Lung (tissue), 12 donors: ENCODE results near the gene C2CD3. TPM values are rescaled to one million over a fixed set of nuclear protein-coding genes. Genes with fewer than 3 reads are reported as not detected.

Experiments
- ATAC-seq: fragments of 200-7000 bp; cut with Tn5 transposase; one replicate; pipeline ENCODE4 v1.9.1; 2020; ENCODE audit warnings: moderate number of reproducible peaks; ENCODE audit not compliant: insufficient read depth, low FRiP score
- DNase-seq, 3 donors: peaks; one replicate each; pipeline ENCODE4 v3.0.0-alpha.2; 2013 to 2017
- H3K27ac ChIP-seq, 2 donors: one replicate each; pipeline ENCODE4 v1.5.1; 2013; ENCODE audit warnings: mild to moderate bottlenecking in 2 of 2, moderate library complexity in 2 of 2, control low read depth in 1 of 2, inconsistent platforms in 1 of 2, low read depth in 1 of 2, low read length in 1 of 2
- H3K27me3 ChIP-seq, 3 donors: one replicate each; pipeline ENCODE4 v1.5.1; 2013; ENCODE audit warnings: low read length in 2 of 3; ENCODE audit not compliant: control insufficient read depth in 3 of 3, insufficient read depth in 3 of 3
- H3K36me3 ChIP-seq, 4 donors: one replicate each; pipeline ENCODE4 v1.5.1; 2013; ENCODE audit warnings: low read length in 4 of 4, mild to moderate bottlenecking in 1 of 4, moderate library complexity in 1 of 4; ENCODE audit not compliant: control insufficient read depth in 4 of 4, insufficient read depth in 4 of 4
- H3K4me1 ChIP-seq, 5 donors: one replicate each; pipeline ENCODE4 v1.5.1; 2013; ENCODE audit warnings: low read length in 5 of 5, mild to moderate bottlenecking in 2 of 5, moderate library complexity in 1 of 5; ENCODE audit not compliant: control insufficient read depth in 5 of 5, insufficient read depth in 5 of 5
- H3K4me3 ChIP-seq: one replicate; pipeline ENCODE4 v1.5.1; 2013; ENCODE audit warnings: mild to moderate bottlenecking, control low read depth, moderate library complexity
- H3K9ac ChIP-seq, 2 donors: one replicate each; pipeline ENCODE4 v1.5.1; 2013; ENCODE audit warnings: low read length in 2 of 2, control low read depth in 1 of 2; ENCODE audit not compliant: insufficient read depth in 1 of 2
- H3K9me3 ChIP-seq, 4 donors: one replicate each; pipeline ENCODE4 v1.5.1; 2013; ENCODE audit warnings: low read length in 3 of 4, mild to moderate bottlenecking in 1 of 4, moderate library complexity in 1 of 4; ENCODE audit not compliant: control insufficient read depth in 4 of 4, insufficient read depth in 3 of 4
- CTCF ChIP-seq: IDR thresholded peaks from 2 replicates; pipeline ENCODE4 v1.5.1; 2012; ENCODE audit warnings: mild to moderate bottlenecking; ENCODE audit errors: control extremely low read depth, extremely low read depth
- WGBS, 2 donors: extraction: QIAGEN DNeasy Blood & Tissue Kit; methylation state at CpG; one replicate each; pipeline ENCODE4 v1.1.7; 2013; 5-methylcytosine and 5-hydroxymethylcytosine counted together
- polyA plus RNA-seq, 2 donors: library from polyadenylated mRNA; stranded (reverse); fragments of 200-250 nt; gene quantifications; one replicate each; pipeline ENCODE4 v1.2.1, GENCODE V29; 2013
- total RNA-seq, 2 donors: library from RNA; depleted of rRNA in 1 of 2; stranded (reverse); fragments of >200 nt in 1 of 2; gene quantifications; one replicate each; pipeline ENCODE4 v1.2.1, GENCODE V29; 2014 to 2021
- donor health status: control.
- donor health status: control.
- donor health status: Bipolar disorder and iron deficiency.
- donor health status: healthy.
- donor health status: DM: yes; HTN: yes; CAD: no.

C2CD3 gene
- total and polyA plus RNA-seq, 4 donors: 10.2 to 31.3 (median 20.7) TPM

GRCh38 chr11:74208507-74208906 is 37.7 kb upstream of the C2CD3 start:
- DNase-seq: no peak
- no peak for ATAC-seq
- Histone ChIP-seq H3K4me1 (no peaks in the 10 kb centered on the region), H3K27me3 (no peaks in the 10 kb centered on the region), H3K9ac (no peak overlapping the region), H3K27ac (no peak overlapping the region), H3K9me3 (no peaks in the 10 kb centered on the region), H3K36me3 (peaks cover 9 to 30% (median 18%) of the 10 kb centered on the region in 4 donors), H3K4me3 (no peak overlapping the region)
- no peak for TF ChIP-seq CTCF

GRCh38 chr11:74206746-74207145 is 35.9 kb upstream of the C2CD3 start:
- Histone ChIP-seq H3K27me3 (no peaks in the 10 kb centered on the region), H3K27ac (no peak overlapping the region), H3K9ac (no peak overlapping the region), H3K9me3 (no peaks in the 10 kb centered on the region), H3K4me3 (no peak overlapping the region), H3K36me3 (peaks cover 9 to 18% (median 12%) of the 10 kb centered on the region in 4 donors), H3K4me1 (no peaks in the 10 kb centered on the region)
- no peak for DNase-seq
- no peak for TF ChIP-seq CTCF
- ATAC-seq: no peak
- WGBS, 2 donors: 98 to 100% methylated on average over 1 of the region's 1 CpG

GRCh38 chr11:74205181-74205580 is 34.4 kb upstream of the C2CD3 start:
- Histone ChIP-seq H3K4me1 (no peaks in the 10 kb centered on the region), H3K9me3 (no peaks in the 10 kb centered on the region), H3K36me3 (peaks cover 7 to 18% (median 9%) of the 10 kb centered on the region in 4 donors), H3K27me3 (no peaks in the 10 kb centered on the region), H3K4me3 (no peak overlapping the region), H3K27ac (no peak overlapping the region), H3K9ac (no peak overlapping the region)
- WGBS, 2 donors: 47 to 100% methylated on average over 1 of the region's 1 CpG
- DNase-seq: no peak
- ATAC-seq: no peak
- no peak for TF ChIP-seq CTCF

- no peaks in the 10 kb centered on the region for H3K9me3 ChIP-seq
- TF ChIP-seq CTCF: no peak
- no peak overlapping the region for H3K4me3 ChIP-seq
- 97% methylated on average over 1 of the region's 1 CpG for WGBS, 2 donors
- ATAC-seq: no peak
- no peak for DNase-seq
- peaks cover 5 to 18% (median 7%) of the 10 kb centered on the region in 4 donors for H3K36me3 ChIP-seq
- no peak overlapping the region for H3K9ac ChIP-seq
- H3K27me3 ChIP-seq: no peaks in the 10 kb centered on the region
- H3K27ac ChIP-seq: no peak overlapping the region
- H3K4me1 ChIP-seq: no peaks in the 10 kb centered on the region
Measured at GRCh38 chr11:74204701-74205100, 33.9 kb upstream of the C2CD3 start.
